NCI-H1105 treated with DMSO at 0.1 percent for 48 hours (cell line): ENCODE results near the gene C14orf93.
A peak's percentile ranks its signal among the peaks of the same experiment; 100 is the strongest.

ENCODE experiments used
- DNase-seq: peaks from one replicate; lab custom pipeline; 2025; lab: John Stamatoyannopoulos, UW

The C14orf93 gene

GRCh38 chr14:23009939-23010726 is at the start of gene C14orf93:
Gene C14orf93 (minus strand): TSS chr14:23010143. CDS start chr14:22999023, 11,120 bp downstream.
- peak; percentile 79 for DNase-seq

GRCh38 chr14:23058654-23059504 is 48.9 kb upstream of the C14orf93 start:
- DNase-seq: no peak

- no peak for DNase-seq
Observed at GRCh38 chr14:23057757-23058653, 48.1 kb upstream of the C14orf93 start.

- DNase-seq: no peak
Observed at GRCh38 chr14:23056956-23057756, 47.2 kb upstream of the C14orf93 start, which contains the start of gene CDH24. Gene CDH24 (minus strand): TSS chr14:23057520. CDS start chr14:23055733, 1,787 bp downstream.

GRCh38 chr14:23056145-23056955 is 46.4 kb upstream of the C14orf93 start:
- no peak for DNase-seq

GRCh38 chr14:23055621-23056144 is 45.7 kb upstream of the C14orf93 start:
- DNase-seq: no peak

- DNase-seq: no peak
Observed at GRCh38 chr14:23055147-23055550, 45.2 kb upstream of the C14orf93 start.

- no peak for DNase-seq
Observed at GRCh38 chr14:23054000-23054811, 44.3 kb upstream of the C14orf93 start.

- DNase-seq: no peak
Observed at GRCh38 chr14:23053426-23053825, 43.5 kb upstream of the C14orf93 start.

GRCh38 chr14:23052671-23053070 is 42.7 kb upstream of the C14orf93 start:
- DNase-seq: no peak

- no peak for DNase-seq
Observed at GRCh38 chr14:23052182-23052623, 42.3 kb upstream of the C14orf93 start.

GRCh38 chr14:23051141-23052057 is 41.5 kb upstream of the C14orf93 start:
- DNase-seq: no peak

- no peak for DNase-seq
Observed at GRCh38 chr14:23049011-23049410, 39.1 kb upstream of the C14orf93 start.

GRCh38 chr14:23047751-23048693 is 38.1 kb upstream of the C14orf93 start:
- DNase-seq: no peak

- no peak for DNase-seq
Observed at GRCh38 chr14:23047034-23047634, 37.2 kb upstream of the C14orf93 start.
